Stimulated activated CD4-positive, alpha-beta T cell treated with anti-CD3 and anti-CD28 coated beads, TNF-alpha, amount 100 ng/mL, for 48 hours (primary cell): ENCODE measurements around the gene PABPN1L.

Experiments used
- DNase-seq, 3 donors: peaks; one replicate each; pipeline ENCODE4 v3.0.0-alpha.2; 2020; ENCODE audit warnings: low read depth in 3 of 3

The PABPN1L gene

DNA sequence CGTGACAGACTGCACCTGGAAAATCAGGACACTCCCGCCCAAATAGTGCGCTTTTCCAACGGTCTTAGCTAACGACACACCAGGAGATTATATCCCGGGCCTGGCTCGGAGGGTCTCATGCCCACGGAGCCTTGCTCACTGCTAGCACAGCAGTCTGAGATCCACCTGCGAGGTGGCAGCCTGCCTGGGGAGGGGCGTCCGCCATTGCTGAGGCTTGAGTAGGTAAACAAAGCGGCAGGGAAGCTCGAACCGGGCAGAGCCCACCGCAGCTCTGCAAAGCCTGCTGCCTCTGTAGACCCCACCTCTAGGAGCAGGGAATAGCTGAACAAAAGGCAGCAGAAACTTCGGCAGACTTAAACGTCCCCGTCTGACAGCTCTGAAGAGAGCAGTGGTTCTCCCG is 14.8 kb downstream of the PABPN1L start:
- DNase-seq = no peak

- DNase-seq = no peak
Measured at GRCh38 chr16:88850531-88851199, 15.8 kb downstream of the PABPN1L start.

GRCh38 chr16:88848557-88848956 is 17.9 kb downstream of the PABPN1L start:
- no peak for DNase-seq

DNA sequence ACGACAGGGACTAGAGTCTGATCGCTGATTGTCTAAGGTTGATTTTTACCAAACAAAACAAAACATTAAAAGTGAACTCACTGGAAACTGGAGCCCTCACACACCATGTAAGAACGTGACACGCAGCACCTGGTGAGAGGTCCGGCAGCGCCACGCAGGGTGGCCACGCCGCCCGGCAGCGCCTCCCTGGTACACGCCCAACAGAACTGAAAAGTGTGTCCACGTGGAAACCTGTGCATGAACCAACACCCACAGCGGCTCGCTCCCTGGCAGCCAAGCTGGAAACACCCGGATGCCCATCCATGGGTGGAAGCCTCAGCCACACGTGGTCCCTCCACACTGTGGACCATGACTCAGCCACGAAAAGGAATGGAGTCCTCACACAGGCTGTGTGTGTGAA is 18.8 kb downstream of the PABPN1L start:
- no peak for DNase-seq

GRCh38 chr16:88846088-88846487 is 20.4 kb downstream of the PABPN1L start:
- DNase-seq = no peak

DNA sequence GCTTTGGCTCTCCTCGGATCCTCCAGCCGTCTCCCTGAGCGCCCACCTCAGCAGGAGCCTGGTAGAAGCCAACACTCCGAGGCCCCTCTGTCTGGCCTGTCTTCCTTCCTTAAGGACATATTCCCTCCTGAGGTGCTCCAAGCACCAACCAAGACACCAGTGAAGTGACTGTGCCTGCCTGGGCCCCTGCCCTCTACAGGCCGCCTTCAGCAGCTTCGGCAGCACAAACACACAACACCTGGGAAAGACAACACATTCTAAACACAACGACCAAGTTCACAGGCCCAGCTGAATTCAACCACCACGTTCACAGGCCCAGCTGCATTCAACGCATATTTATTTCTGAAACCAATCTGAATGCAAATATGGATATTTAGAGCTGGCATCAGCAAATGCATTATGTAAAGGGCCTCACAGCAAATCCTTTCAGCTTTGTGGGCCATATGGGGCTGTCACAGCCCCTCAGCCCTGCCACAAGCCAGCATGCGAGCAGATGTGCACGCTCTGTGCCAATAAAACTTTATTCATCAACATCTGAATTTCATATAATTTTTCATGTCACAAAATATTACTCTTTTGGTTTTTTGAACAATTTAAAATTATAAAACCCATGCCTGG is 21.9 kb downstream of the PABPN1L start:
- DNase-seq = no peak

- DNase-seq = no peak
Measured at GRCh38 chr16:88843256-88843655, 23.2 kb downstream of the PABPN1L start.

- DNase-seq = no peak
Measured at GRCh38 chr16:88842806-88843205, 23.7 kb downstream of the PABPN1L start.

DNA sequence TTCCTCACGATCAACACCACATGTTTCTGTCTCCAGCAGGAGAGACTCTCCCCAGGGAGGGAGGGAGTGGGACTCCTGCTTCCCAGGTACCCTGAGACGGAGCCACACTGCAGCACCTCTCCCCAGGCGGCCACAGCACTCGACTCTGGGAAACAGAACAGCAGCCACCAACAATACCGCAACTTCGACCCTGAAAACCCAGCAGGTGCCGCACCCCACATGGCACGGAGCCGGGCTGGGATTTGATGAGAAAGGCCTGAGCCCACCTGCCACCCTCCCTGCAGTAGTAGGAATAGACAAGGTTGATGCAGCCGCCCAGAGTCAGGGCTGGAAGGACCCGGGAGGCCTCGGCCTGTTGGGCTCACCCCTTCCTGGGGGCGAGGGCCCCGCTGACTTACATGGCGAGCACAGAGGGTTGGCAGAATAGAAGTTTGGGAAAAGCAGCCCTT is 24.1 kb downstream of the PABPN1L start:
- DNase-seq = no peak

GRCh38 chr16:88841521-88842307 is 24.7 kb downstream of the PABPN1L start:
- DNase-seq = no peak

GRCh38 chr16:88840600-88841215 is 25.8 kb downstream of the PABPN1L start:
- DNase-seq = no peak

GRCh38 chr16:88839745-88840599 is 26.5 kb downstream of the PABPN1L start:
- DNase-seq = no peak

- DNase-seq = no peak
Measured at GRCh38 chr16:88839026-88839529, 27.4 kb downstream of the PABPN1L start.

DNA sequence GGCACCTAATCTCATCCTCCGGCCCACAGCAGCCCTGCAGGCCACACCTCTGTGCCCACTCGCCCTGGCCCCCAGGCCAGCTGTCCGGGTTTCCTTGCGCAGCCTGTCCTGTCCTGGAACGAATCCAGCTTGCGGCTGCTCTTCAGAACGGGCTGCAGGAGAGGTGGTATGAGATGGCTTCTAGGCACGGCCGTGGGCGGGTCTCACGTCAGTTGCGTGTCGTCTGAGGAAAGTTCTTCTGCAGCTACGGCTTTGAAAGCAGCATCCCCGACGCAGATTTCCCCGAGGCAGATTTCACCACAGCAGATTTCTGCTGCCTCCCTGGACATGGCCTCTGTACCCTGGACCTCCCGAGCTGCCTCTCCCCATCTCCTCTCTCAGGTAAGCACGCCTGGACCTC is 27.9 kb downstream of the PABPN1L start:
- no peak for DNase-seq

DNA sequence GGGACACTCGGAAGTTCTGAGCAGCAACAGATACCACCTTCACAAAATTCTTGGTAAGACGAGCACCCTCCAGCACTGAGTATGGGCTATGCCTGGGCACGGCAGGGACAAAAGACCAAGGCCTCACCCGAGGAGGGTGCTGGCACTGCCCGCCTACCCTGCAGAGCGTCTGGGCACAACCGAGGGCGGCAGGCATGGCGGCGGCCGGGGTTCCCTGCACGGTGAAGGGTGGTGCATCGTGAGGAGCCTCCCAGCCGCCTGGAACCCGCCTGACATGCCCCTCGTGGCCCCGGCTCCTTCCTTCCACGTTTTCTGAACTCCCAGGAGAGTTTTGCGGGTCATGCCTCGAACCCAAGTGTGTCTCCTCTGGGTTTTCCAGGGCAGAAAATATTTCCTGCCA is 28.7 kb downstream of the PABPN1L start:
- DNase-seq = no peak

DNA sequence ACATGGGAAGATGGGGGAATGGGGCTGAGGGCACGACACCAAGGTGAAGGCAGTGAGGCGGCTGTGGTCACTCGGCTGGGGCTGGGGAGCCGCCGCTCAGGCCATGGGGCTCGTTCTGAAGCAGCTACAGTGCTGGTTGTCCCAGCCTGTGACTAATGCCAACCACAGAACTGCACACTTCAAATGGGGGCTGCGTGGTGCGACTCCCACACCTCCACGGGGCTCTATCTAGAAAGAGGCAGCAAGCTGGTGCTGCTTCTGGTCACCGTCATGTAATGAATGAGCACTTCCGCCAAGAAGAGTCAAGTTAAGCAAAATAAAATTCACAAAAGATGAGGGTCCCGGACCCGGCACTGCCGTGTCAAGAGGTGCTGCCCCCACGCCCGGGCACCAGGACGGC is 29.7 kb downstream of the PABPN1L start:
- no peak for DNase-seq

DNA sequence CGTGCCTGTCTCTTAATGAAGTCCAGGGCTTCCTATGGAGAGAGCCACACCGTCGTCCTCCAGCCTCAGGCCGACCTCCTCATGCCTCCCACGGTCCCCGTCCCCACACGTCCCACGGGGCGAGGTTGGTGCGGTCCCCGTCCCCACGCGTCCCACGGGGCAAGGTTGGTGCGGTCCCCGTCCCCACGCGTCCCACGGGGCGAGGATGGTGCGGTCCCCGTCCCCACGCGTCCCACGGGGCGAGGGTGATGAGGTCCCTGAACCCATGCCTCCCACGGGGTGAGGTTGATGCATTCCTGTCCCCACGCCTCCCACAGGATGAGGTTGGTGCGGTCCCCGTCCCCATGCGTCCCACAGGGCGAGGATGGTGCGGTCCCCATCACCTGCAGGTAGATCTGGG is 30.6 kb downstream of the PABPN1L start:
- no peak for DNase-seq

- no peak for DNase-seq
Measured at GRCh38 chr16:88835383-88835782, 31.1 kb downstream of the PABPN1L start.

DNA sequence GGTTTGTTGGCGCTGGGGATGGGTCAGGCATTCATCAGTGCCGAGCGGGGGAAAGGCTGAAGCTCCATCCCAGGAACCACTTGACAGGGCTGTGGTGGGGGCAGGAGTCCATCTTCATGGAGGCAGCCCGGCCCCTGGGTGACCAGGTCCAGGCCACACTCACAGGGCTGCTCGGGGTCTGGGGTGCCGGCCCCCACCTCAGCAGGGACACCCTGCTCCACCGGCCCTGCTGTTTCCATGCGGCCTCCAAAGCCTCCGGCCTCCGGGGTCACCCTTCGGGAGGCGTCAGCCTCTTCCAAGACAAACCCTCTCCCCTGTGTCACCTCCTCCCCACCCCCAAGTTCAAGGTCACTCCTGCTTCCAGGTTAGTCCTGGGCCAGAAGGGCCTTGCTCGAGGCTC is 31.8 kb downstream of the PABPN1L start:
- no peak for DNase-seq

GRCh38 chr16:88833086-88833485 is 33.4 kb downstream of the PABPN1L start:
- no peak for DNase-seq

GRCh38 chr16:88831838-88832237 is 34.6 kb downstream of the PABPN1L start:
- no peak for DNase-seq
